ENCODE data around the gene SHCBP1L.
"Not testable (repeated sequence)": the region's sequence is repeated elsewhere in the genome, so short reads cannot be mapped to it uniquely, and the experiment has no call there.

SHCBP1L gene

GRCh38 chr1:182901946-182902345 is 51.0 kb downstream of the SHCBP1L start:
- H3K4me3 Mint-ChIP-seq; H3K27me3 Mint-ChIP-seq; intact Hi-C loops (cut with micrococcal nuclease); H3K36me3 Mint-ChIP-seq (ENCODE audit: low read depth); H3K9me3 Mint-ChIP-seq; H3K4me1 Mint-ChIP-seq (ENCODE audit: low read depth); H3K27ac Mint-ChIP-seq: not testable (repeated sequence)

GRCh38 chr1:182897696-182898095 is 55.3 kb downstream of the SHCBP1L start:
- H3K36me3 Mint-ChIP-seq (ENCODE audit: low read depth) = no peaks in the 10 kb centered on the region
- H3K4me3 Mint-ChIP-seq = no peak overlapping the region
- no peaks in the 10 kb centered on the region for H3K27me3 Mint-ChIP-seq
- no peak overlapping the region for H3K27ac Mint-ChIP-seq
- intact Hi-C loops (cut with micrococcal nuclease) = no loop called here
- H3K9me3 Mint-ChIP-seq = peaks cover 2% of the 10 kb centered on the region
- no peaks in the 10 kb centered on the region for H3K4me1 Mint-ChIP-seq (ENCODE audit: low read depth)

GRCh38 chr1:182890927-182891610 is 61.9 kb downstream of the SHCBP1L start:
- Mint-ChIP-seq H3K4me1 (ENCODE audit: low read depth) (peaks cover 5% of the 10 kb centered on the region), H3K27me3 (no peaks in the 10 kb centered on the region), H3K9me3 (peaks cover 8% of the 10 kb centered on the region), H3K36me3 (ENCODE audit: low read depth) (peaks cover 40% of the 10 kb centered on the region), H3K27ac (no peak overlapping the region), H3K4me3 (no peak overlapping the region)
- intact Hi-C loops (cut with micrococcal nuclease) = no loop called here

- Mint-ChIP-seq H3K9me3 (peaks cover 8% of the 10 kb centered on the region), H3K36me3 (ENCODE audit: low read depth) (peaks cover 50% of the 10 kb centered on the region), H3K4me3 (no peak overlapping the region)
Observed at GRCh38 chr1:182889997-182890396, 63.0 kb downstream of the SHCBP1L start.

DNA sequence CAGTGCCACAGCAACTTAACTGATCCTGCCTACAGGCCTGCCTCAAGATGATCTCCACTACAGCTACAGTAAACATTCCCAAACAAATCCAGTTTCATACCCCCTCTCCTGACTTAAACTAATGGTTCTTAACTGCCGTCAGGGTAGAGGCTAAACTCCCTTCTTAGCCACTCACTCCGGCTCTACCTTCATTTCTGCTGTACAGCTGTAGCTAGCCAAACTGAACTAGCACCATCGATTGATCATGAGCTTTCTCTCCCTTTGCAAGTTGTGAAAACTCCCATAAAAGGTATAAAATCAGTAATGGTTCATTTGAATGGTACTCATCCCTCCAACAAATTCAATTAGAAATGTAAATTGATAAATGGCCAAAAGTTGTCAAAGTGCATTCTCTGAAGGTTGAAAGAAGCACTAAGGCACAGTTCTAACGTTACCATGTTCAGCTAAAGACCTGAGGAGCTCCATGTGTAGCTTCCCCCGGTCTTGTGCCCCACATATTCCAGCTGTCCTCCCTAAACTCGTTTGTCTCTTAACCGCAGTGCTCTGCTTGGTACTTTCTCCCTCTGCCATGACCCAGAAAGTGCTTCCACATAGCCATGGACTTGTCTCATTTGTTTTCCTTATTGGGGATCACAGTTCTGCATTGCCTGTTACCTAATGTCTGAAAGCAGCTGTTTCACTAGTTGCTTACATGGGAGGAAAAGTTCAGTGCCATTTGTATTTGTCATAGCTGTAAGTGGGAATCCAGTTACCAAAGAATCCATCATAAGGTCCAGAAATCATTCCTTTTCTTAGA is 64.0 kb downstream of the SHCBP1L start:
- peaks cover 5% of the 10 kb centered on the region for H3K4me1 Mint-ChIP-seq (ENCODE audit: low read depth)
- peaks cover 61% of the 10 kb centered on the region for H3K36me3 Mint-ChIP-seq (ENCODE audit: low read depth)
- no peak overlapping the region for H3K27ac Mint-ChIP-seq
- H3K4me3 Mint-ChIP-seq = no peak overlapping the region
- peaks cover 8% of the 10 kb centered on the region for H3K9me3 Mint-ChIP-seq
- no peaks in the 10 kb centered on the region for H3K27me3 Mint-ChIP-seq
- intact Hi-C loops (cut with micrococcal nuclease) = loop anchor here (5.0 kb wide), 1 partner anchor 37 kb away; no protein-coding TSS in a partner anchor

More at GRCh38 chr1:182889997-182890396, 63.0 kb downstream of the SHCBP1L start:
- H3K27me3 Mint-ChIP-seq = no peaks in the 10 kb centered on the region
- peaks cover 5% of the 10 kb centered on the region for H3K4me1 Mint-ChIP-seq (ENCODE audit: low read depth)
- intact Hi-C loops (cut with micrococcal nuclease) = loop anchor here (5.0 kb wide), 1 partner anchor 38 kb away; no protein-coding TSS in a partner anchor
- H3K27ac Mint-ChIP-seq = peak overlapping the region; percentile 34

DNA sequence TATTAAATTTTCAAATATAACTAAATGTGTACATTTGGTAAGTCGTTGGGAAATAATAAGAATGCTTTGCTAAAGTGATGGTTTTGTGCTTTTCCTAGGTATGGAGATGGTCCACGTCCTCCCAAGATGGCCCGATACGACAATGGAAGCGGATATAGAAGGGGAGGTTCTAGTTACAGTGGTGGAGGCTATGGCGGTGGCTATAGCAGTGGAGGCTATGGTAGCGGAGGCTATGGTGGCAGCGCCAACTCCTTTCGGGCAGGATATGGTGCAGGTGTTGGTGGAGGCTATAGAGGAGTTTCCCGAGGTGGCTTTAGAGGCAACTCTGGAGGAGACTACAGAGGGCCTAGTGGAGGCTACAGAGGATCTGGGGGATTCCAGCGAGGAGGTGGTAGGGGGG is 66.0 kb downstream of the SHCBP1L start:
- peaks cover 5% of the 10 kb centered on the region for H3K4me1 Mint-ChIP-seq (ENCODE audit: low read depth)
- H3K27ac Mint-ChIP-seq = no peak overlapping the region
- no peaks in the 10 kb centered on the region for H3K27me3 Mint-ChIP-seq
- no peaks in the 10 kb centered on the region for H3K9me3 Mint-ChIP-seq
- peaks cover 81% of the 10 kb centered on the region for H3K36me3 Mint-ChIP-seq (ENCODE audit: low read depth)
- intact Hi-C loops (cut with micrococcal nuclease) = loop anchor here (5.0 kb wide), 1 partner anchor 35 kb away; no protein-coding TSS in a partner anchor
- H3K4me3 Mint-ChIP-seq = no peak overlapping the region

DNA sequence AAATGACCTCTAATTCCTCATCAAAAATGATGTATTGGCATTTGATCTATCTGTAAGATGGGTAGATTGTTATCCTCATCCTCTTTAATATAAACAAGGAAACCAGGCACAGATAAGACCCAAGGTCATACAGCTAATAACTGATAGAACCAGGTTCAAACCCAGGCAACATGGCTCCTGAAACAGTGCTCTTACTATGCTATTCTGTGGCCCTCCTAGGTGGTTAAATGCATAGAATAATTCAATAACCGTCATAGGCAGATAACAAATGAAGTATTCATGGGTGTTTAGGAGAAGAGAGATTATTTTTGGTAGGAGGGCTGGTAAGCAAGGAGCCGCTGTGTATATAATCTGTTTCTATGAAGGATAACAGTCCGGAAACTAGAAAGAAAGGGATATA is 67.4 kb downstream of the SHCBP1L start:
- Mint-ChIP-seq H3K27me3 (no peaks in the 10 kb centered on the region), H3K27ac (no peak overlapping the region), H3K4me1 (ENCODE audit: low read depth) (peaks cover 5% of the 10 kb centered on the region), H3K4me3 (no peak overlapping the region), H3K9me3 (no peaks in the 10 kb centered on the region), H3K36me3 (ENCODE audit: low read depth) (peaks cover 90% of the 10 kb centered on the region)
- intact Hi-C loops (cut with micrococcal nuclease) = loop anchor here (5.0 kb wide), 1 partner anchor 33 kb away; no protein-coding TSS in a partner anchor

DNA sequence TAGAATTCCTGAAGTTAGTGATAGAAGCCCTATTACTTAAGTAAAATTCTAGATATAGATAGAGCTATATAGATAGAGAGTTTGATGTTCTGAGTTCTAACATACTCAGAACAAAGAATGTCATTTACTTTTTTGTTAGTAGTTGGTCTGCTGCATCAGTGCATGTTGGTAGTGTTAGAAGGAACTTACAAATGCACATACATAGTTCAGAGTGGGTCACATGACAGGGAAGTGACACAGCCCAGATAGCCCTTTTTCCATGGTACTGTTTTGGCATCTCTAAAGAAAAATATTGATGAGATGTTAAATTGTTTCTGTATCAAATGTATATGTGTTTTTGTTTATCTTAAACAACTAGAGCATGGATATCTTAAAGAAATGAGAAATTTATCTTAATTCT is 68.1 kb downstream of the SHCBP1L start:
- intact Hi-C loops (cut with micrococcal nuclease) = loop anchor here (5.0 kb wide), 1 partner anchor 33 kb away; no protein-coding TSS in a partner anchor
- no peaks in the 10 kb centered on the region for H3K9me3 Mint-ChIP-seq
- H3K4me1 Mint-ChIP-seq (ENCODE audit: low read depth) = no peaks in the 10 kb centered on the region
- no peak overlapping the region for H3K27ac Mint-ChIP-seq
- H3K4me3 Mint-ChIP-seq = no peak overlapping the region
- peaks cover 95% of the 10 kb centered on the region for H3K36me3 Mint-ChIP-seq (ENCODE audit: low read depth)
- no peaks in the 10 kb centered on the region for H3K27me3 Mint-ChIP-seq

GRCh38 chr1:182877842-182878241 is 75.1 kb downstream of the SHCBP1L start:
- Mint-ChIP-seq H3K27me3 (no peaks in the 10 kb centered on the region), H3K36me3 (ENCODE audit: low read depth) (peaks cover 100% of the 10 kb centered on the region), H3K27ac (no peak overlapping the region), H3K4me3 (no peak overlapping the region), H3K4me1 (ENCODE audit: low read depth) (no peaks in the 10 kb centered on the region), H3K9me3 (no peaks in the 10 kb centered on the region)
- intact Hi-C loops (cut with micrococcal nuclease) = no loop called here

DNA sequence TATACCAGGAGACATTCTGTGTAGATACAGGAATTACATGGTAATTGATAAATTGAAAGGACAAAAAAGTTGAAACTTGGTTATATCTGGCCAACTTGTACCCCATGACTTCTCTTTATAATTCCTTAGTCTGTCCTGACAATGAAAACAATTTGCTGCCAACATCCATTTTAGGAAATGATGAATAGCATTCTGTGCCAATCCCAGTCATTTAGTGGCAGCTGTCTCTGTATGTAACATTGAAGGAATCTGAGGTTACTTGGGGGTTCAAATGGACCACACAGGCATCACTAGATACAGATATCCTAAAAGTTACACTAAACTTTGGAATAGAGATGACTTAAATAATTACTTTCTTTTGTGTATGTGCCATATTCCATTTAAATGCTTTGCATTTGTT is 75.6 kb downstream of the SHCBP1L start:
- peaks cover 100% of the 10 kb centered on the region for H3K36me3 Mint-ChIP-seq (ENCODE audit: low read depth)
- no peaks in the 10 kb centered on the region for H3K4me1 Mint-ChIP-seq (ENCODE audit: low read depth)
- H3K27ac Mint-ChIP-seq = no peak overlapping the region
- no peaks in the 10 kb centered on the region for H3K9me3 Mint-ChIP-seq
- no peaks in the 10 kb centered on the region for H3K27me3 Mint-ChIP-seq
- no peak overlapping the region for H3K4me3 Mint-ChIP-seq
- intact Hi-C loops (cut with micrococcal nuclease) = no loop called here

- no peak overlapping the region for H3K4me3 Mint-ChIP-seq
- intact Hi-C loops (cut with micrococcal nuclease) = no loop called here
- no peaks in the 10 kb centered on the region for H3K9me3 Mint-ChIP-seq
- no peaks in the 10 kb centered on the region for H3K27me3 Mint-ChIP-seq
- H3K27ac Mint-ChIP-seq = no peak overlapping the region
- H3K4me1 Mint-ChIP-seq (ENCODE audit: low read depth) = no peaks in the 10 kb centered on the region
- peaks cover 100% of the 10 kb centered on the region for H3K36me3 Mint-ChIP-seq (ENCODE audit: low read depth)
Observed at GRCh38 chr1:182875889-182876288, 77.1 kb downstream of the SHCBP1L start.

DNA sequence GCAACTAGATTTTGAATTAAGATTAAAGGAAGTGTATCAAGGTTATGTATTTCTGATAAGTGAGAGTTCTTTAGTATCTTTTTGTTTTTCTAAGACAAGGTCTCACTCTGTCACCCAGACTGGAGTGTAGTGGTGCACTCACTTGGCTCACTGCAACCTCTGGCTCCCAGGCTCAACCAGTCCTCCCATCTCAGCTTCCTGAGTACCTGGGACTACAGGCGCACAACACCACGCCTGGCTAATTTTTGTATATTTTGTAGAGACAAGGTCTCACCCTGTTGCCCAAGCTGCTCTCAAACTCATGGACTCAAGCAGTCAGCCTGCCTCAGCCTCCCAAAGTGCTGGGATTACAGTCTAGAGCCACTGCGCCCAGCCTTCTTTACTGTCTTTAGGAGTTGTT is 80.1 kb downstream of the SHCBP1L start:
- Mint-ChIP-seq H3K4me1 (ENCODE audit: low read depth) (no peaks in the 10 kb centered on the region), H3K36me3 (ENCODE audit: low read depth) (peaks cover 97% of the 10 kb centered on the region)

DNA sequence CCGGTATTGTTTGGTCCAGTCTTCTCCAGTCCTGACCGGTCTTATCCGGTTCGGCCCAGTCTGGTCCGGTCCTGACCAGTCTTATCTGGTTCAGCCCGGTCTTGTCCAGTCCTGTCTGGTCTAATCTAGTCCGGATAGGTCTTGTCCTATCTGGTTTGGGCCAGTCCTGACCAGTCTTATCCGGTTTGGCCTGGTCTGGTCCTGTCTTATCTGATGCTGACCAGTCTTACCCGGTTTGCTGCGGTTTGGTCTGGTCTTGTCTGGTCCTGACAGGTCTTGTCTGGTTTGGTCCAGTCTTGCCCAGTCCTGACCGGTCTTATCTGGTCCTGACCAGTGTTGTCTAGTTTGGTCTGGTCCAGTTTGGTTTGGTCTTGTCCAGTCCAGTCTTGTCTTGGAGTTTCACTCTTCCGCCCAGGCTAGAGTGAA is 83.7 kb downstream of the SHCBP1L start:
- Mint-ChIP-seq H3K27ac (no peak overlapping the region), H3K4me3 (no peak overlapping the region), H3K36me3 (ENCODE audit: low read depth) (peaks cover 97% of the 10 kb centered on the region), H3K4me1 (ENCODE audit: low read depth) (no peaks in the 10 kb centered on the region), H3K27me3 (no peaks in the 10 kb centered on the region), H3K9me3 (no peaks in the 10 kb centered on the region)
- intact Hi-C loops (cut with micrococcal nuclease) = no loop called here

More for the DNA sequence above, 80.1 kb downstream of the SHCBP1L start:
- no peaks in the 10 kb centered on the region for H3K9me3 Mint-ChIP-seq
- H3K4me3 Mint-ChIP-seq = no peak overlapping the region
- H3K27ac Mint-ChIP-seq = no peak overlapping the region
- intact Hi-C loops (cut with micrococcal nuclease) = loop anchor here (5.0 kb wide), 1 partner anchor 56 kb away; no protein-coding TSS in a partner anchor
- no peaks in the 10 kb centered on the region for H3K27me3 Mint-ChIP-seq

DNA sequence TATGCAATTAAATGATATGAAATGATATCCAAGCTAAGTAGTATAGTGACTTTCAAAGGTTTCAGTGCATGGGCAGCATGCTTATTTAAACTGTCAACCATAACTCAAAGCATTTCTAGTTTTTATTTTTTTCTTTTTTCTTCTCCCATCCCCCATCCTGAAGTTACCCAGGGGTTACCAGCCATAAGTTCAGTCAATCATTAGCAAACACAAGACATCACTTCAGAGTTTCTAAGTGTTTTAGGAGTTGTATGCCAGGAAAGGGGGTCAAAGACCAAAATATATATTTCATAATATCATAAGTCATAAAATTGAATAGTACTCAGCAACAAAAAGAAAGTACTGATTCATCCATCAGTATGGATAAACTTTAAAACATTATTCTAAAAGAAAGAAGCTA is 85.1 kb downstream of the SHCBP1L start:
- Mint-ChIP-seq H3K27me3 (no peaks in the 10 kb centered on the region), H3K4me1 (ENCODE audit: low read depth) (no peaks in the 10 kb centered on the region), H3K9me3 (no peaks in the 10 kb centered on the region), H3K27ac (no peak overlapping the region), H3K36me3 (ENCODE audit: low read depth) (peaks cover 93% of the 10 kb centered on the region), H3K4me3 (no peak overlapping the region)
- intact Hi-C loops (cut with micrococcal nuclease) = no loop called here
